ENCODE data around the gene KCNA3. TPM values are rescaled to one million over a fixed set of nuclear protein-coding genes. Genes with fewer than 3 reads are reported as not detected.

Gene KCNA3
- polyA plus RNA-seq, 4 donors = 0.11 to 0.22 (median 0.16) TPM

Other genes starting within 250 kb of the KCNA3 start
- gene PROK1, start 223.8 kb downstream of the KCNA3 start, polyA plus RNA-seq (ENCODE audit: insufficient read length in 4 of 4) = under 1 TPM in 3 of 4 donors, not detected in 1; 0.11 to 0.96 (median 0.34) TPM
- not detected for gene KCNA10, start 155.8 kb downstream of the KCNA3 start, polyA plus RNA-seq (ENCODE audit: insufficient read length in 4 of 4)
- gene KCNA2, start 68.6 kb downstream of the KCNA3 start, polyA plus RNA-seq (ENCODE audit: insufficient read length in 4 of 4) = under 1 TPM; 0.40 to 0.49 (median 0.46) TPM
- gene CD53, start 198.2 kb upstream of the KCNA3 start, polyA plus RNA-seq (ENCODE audit: insufficient read length in 4 of 4) = 10 to 100 TPM in 1 of 4 donors, 1 to 10 TPM in 3; 5.5 to 15.4 (median 7.4) TPM